ENCODE results near the gene MGAT5B.

GRCh38 chr17:76866774-76867577 lies 1.2 kb upstream of the MGAT5B start:
- no peak for TF ChIP-seq CTCF (IDR thresholded peaks at IDR 0.05; ENCODE audit: low read depth, low read length, missing input control)
- TF ChIP-seq REST (IDR thresholded peaks at IDR 0.05): no peak
- TF ChIP-seq MAX (IDR thresholded peaks at IDR 0.05): no peak
- no peak for TF ChIP-seq TAF1 (conservative IDR thresholded peaks at IDR 0.05)
- TF ChIP-seq JUND (IDR thresholded peaks at IDR 0.05): no peak
- no peak for TF ChIP-seq RXRA (IDR thresholded peaks at IDR 0.05)
- no peak for TF ChIP-seq ATF3 (IDR thresholded peaks at IDR 0.05)
- no peak for TF ChIP-seq SP1 (IDR thresholded peaks at IDR 0.05)
